Smooth muscle cell (in vitro differentiated cells): ENCODE measurements around the gene NOL4. TPM values are rescaled to one million over a fixed set of nuclear protein-coding genes. Genes with fewer than 3 reads are reported as not detected.

Source experiments
- DNase-seq: peaks from one replicate; lab custom pipeline; 2025; ENCODE audit not compliant: unreplicated experiment; lab: John Stamatoyannopoulos, UW
- H2AFZ ChIP-seq: fragments of 200-600 bp; sonication (generic); 2 replicates; pipeline ENCODE4 v1.6.0; 2016; ENCODE audit warnings: antibody characterized with exemption, low read depth, mild to moderate bottlenecking
- H3F3A ChIP-seq: fragments of 200-600 bp; sonication (generic); 2 replicates; pipeline ENCODE4 v1.6.0; 2017; ENCODE audit warnings: antibody characterized with exemption, low read depth
- H3K27ac ChIP-seq: fragments of 200-600 bp; sonication (generic); 2 replicates; pipeline ENCODE4 v1.5.1; 2016; ENCODE audit warnings: low read depth, mild to moderate bottlenecking
- H3K27me3 ChIP-seq: fragments of 200-600 bp; sonication (generic); 2 replicates; pipeline ENCODE4 v1.6.1; 2016; ENCODE audit warnings: low read depth, mild to moderate bottlenecking
- H3K36me3 ChIP-seq: fragments of 200-600 bp; sonication (generic); 2 replicates; pipeline ENCODE4 v1.5.1; 2016; ENCODE audit warnings: low read depth
- H3K4me1 ChIP-seq: fragments of 200-600 bp; sonication (generic); 2 replicates; pipeline ENCODE4 v1.5.1; 2016; ENCODE audit warnings: low read depth
- H3K4me2 ChIP-seq: fragments of 200-600 bp; sonication (generic); 2 replicates; pipeline ENCODE4 v1.6.0; 2016; ENCODE audit warnings: mild to moderate bottlenecking
- H3K4me3 ChIP-seq: fragments of 200-600 bp; sonication (generic); 2 replicates; pipeline ENCODE4 v1.5.1; 2016; ENCODE audit warnings: mild to moderate bottlenecking
- H3K79me2 ChIP-seq: fragments of 200-600 bp; sonication (generic); 2 replicates; pipeline ENCODE4 v1.6.0; 2016; ENCODE audit warnings: low read depth, mild to moderate bottlenecking
- H3K9ac ChIP-seq: fragments of 200-600 bp; sonication (generic); 2 replicates; pipeline ENCODE4 v1.6.0; 2016; ENCODE audit warnings: low read depth
- H3K9me3 ChIP-seq: fragments of 200-600 bp; sonication (generic); replicated peaks from 2 replicates; pipeline ENCODE4 v1.5.1; 2016; ENCODE audit warnings: low read depth
- H4K20me1 ChIP-seq: fragments of 200-600 bp; sonication (generic); 2 replicates; pipeline ENCODE4 v1.6.0; 2016; ENCODE audit warnings: low read depth
- WGBS: methylation state at CpG from one replicate; pipeline ENCODE4 v1.1.7; 2016; ENCODE audit warnings: low lambda C conversion rate; 5-methylcytosine and 5-hydroxymethylcytosine counted together
- polyA plus RNA-seq: library from polyadenylated mRNA; unstranded; fragments of >200 nt; fragmentation: Nextera tagmentation; extraction: Ambion mirVana; gene quantifications from 2 replicates; pipeline ENCODE4 v1.2.1, GENCODE V29; 2016
- total RNA-seq: library from RNA; depleted of rRNA; stranded (reverse); fragments of >200 nt; gene quantifications from 2 replicates; pipeline ENCODE4 v1.2.3, GENCODE V29; 2014
- TF ChIP-seq, protein P1 (sequence below): fragments of 200-600 bp; sonication (generic); IDR thresholded peaks from 2 replicates; pipeline ENCODE4 v1.5.1; 2017; ENCODE audit warnings: borderline replicate concordance, mild to moderate bottlenecking, antibody characterized with exemption; ENCODE audit not compliant: insufficient read depth, poor library complexity, severe bottlenecking

The NOL4 gene
- total and polyA plus RNA-seq, 2 experiments from 2014 or later: not detected

- Histone ChIP-seq H3K4me1 (peaks cover 18% of the 10 kb centered on the region), H3K9me3 (no peaks in the 10 kb centered on the region), H3K4me3 (peak overlapping the region; percentile 63), H3K27me3 (peaks cover 98% of the 10 kb centered on the region), H3K79me2 (no peaks in the 10 kb centered on the region), H3K27ac (no peak overlapping the region), H2AFZ (no peak overlapping the region), H4K20me1 (no peaks in the 10 kb centered on the region), H3K36me3 (no peaks in the 10 kb centered on the region), H3F3A (no peaks in the 10 kb centered on the region), H3K9ac (no peak overlapping the region), H3K4me2 (peak overlapping the region; percentile 93)
- DNase-seq: no peak
- 39% methylated on average over 3 of the region's 3 CpGs for WGBS
- TF ChIP-seq, protein P1, sequence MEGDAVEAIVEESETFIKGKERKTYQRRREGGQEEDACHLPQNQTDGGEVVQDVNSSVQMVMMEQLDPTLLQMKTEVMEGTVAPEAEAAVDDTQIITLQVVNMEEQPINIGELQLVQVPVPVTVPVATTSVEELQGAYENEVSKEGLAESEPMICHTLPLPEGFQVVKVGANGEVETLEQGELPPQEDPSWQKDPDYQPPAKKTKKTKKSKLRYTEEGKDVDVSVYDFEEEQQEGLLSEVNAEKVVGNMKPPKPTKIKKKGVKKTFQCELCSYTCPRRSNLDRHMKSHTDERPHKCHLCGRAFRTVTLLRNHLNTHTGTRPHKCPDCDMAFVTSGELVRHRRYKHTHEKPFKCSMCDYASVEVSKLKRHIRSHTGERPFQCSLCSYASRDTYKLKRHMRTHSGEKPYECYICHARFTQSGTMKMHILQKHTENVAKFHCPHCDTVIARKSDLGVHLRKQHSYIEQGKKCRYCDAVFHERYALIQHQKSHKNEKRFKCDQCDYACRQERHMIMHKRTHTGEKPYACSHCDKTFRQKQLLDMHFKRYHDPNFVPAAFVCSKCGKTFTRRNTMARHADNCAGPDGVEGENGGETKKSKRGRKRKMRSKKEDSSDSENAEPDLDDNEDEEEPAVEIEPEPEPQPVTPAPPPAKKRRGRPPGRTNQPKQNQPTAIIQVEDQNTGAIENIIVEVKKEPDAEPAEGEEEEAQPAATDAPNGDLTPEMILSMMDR: no peak
These were observed 473 bp upstream of the NOL4 start for GRCh38 chr18:34225218-34225553.

DNA sequence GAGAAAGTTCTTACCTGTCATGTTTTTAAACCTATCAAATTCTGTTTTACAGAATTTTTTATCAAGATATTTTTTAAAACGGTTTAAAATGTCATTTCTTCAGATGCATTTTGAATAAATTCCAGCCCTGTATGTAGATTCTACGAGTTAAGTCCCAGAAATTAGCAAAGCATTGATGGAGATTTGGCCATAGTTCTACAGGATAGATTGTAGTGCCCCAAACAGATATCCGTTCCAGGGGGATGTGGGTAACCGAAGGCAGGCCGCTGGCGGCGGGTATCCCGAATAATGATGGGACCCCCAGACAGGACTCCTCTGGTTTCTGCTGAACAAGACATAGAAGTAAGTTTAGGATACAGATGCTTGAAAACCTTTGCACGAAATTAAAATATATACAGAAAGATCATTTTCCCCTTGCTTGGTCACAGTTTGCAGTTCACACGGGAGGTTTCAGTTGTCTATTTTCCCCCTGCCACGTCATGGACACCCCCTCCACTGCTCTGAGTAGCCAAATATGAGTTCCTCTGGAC, 755 bp downstream of the NOL4 start:
- H4K20me1 ChIP-seq: no peaks in the 10 kb centered on the region
- no peak for DNase-seq
- TF ChIP-seq, protein P1: no peak

GRCh38 chr18:34223164-34223892, 1.4 kb downstream of the NOL4 start:
- TF ChIP-seq, protein P1: no peak
- WGBS: 2% methylated on average over 50 of the region's 51 CpGs
- DNase-seq: no peak
- Histone ChIP-seq H3K27ac (no peak overlapping the region), H4K20me1 (no peaks in the 10 kb centered on the region), H3K9me3 (no peaks in the 10 kb centered on the region), H3K4me1 (peaks cover 18% of the 10 kb centered on the region), H3K9ac (no peak overlapping the region), H2AFZ (peak overlapping the region; percentile 65), H3K4me3 (peak overlapping the region; percentile 63), H3K79me2 (no peaks in the 10 kb centered on the region), H3K27me3 (peaks cover 98% of the 10 kb centered on the region), H3F3A (no peaks in the 10 kb centered on the region), H3K4me2 (peak overlapping the region; percentile 93), H3K36me3 (no peaks in the 10 kb centered on the region)

More for the DNA sequence above, 755 bp downstream of the NOL4 start:
- no peaks in the 10 kb centered on the region for H3K36me3 ChIP-seq
- H3K9ac ChIP-seq: no peak overlapping the region
- 4% methylated on average over 11 of the region's 11 CpGs for WGBS
- no peaks in the 10 kb centered on the region for H3K9me3 ChIP-seq
- H2AFZ ChIP-seq: peak overlapping the region; percentile 65
- no peaks in the 10 kb centered on the region for H3K79me2 ChIP-seq
- H3K4me3 ChIP-seq: peak overlapping the region; percentile 63
- H3K4me2 ChIP-seq: peak overlapping the region; percentile 93
- no peak overlapping the region for H3K27ac ChIP-seq
- H3K4me1 ChIP-seq: peaks cover 18% of the 10 kb centered on the region
- peaks cover 98% of the 10 kb centered on the region for H3K27me3 ChIP-seq
- no peaks in the 10 kb centered on the region for H3F3A ChIP-seq
